Ovary (tissue), 3 donors: ENCODE data around the gene KLHL28.

Experiments used
- EP300 ChIP-seq: sonication (generic); formaldehyde crosslinking; IDR thresholded peaks from one replicate; pipeline ENCODE4 v1.6.1; 2017; ENCODE audit warnings: antibody characterized with exemption
- POLR2A ChIP-seq: fragments of 450-650 bp; IDR thresholded peaks from one replicate; pipeline ENCODE4 v1.6.1; 2017; ENCODE audit warnings: antibody characterized with exemption, mild to moderate bottlenecking, moderate library complexity
- TF ChIP-seq, protein P1 (sequence below), 3 donors: fragments of 450-650 bp in 2 of 3; fragments of 200-600 bp in 1 of 3; IDR thresholded peaks; one replicate each; pipeline versions ENCODE4 v1.5.1 to v1.8.0; 2016 to 2022; ENCODE audit warnings: antibody characterized with exemption in 3 of 3, mild to moderate bottlenecking in 1 of 3
- donor health status: DM: no; HTN: no; CAD: no.

DNA sequence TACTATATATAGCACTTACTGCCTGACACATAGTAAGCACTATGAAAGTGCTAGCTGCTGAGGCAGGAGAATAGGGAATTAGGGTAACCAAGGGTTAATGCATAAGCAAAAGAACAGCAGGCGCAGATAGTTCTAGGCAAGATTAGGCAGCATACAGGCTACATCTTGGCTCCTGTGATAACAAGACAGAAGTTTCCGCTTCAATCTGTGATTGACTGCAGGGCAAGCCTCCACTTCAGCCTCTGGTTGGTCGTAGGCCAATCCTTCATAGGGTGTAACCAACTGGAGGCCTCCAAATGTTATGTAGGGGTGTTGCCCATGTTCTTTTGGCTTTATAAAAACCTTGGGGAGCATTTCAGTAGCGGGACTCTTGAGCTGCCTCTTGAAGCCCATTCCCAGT is 46.9 kb downstream of the KLHL28 start:
- TF ChIP-seq, protein P1, sequence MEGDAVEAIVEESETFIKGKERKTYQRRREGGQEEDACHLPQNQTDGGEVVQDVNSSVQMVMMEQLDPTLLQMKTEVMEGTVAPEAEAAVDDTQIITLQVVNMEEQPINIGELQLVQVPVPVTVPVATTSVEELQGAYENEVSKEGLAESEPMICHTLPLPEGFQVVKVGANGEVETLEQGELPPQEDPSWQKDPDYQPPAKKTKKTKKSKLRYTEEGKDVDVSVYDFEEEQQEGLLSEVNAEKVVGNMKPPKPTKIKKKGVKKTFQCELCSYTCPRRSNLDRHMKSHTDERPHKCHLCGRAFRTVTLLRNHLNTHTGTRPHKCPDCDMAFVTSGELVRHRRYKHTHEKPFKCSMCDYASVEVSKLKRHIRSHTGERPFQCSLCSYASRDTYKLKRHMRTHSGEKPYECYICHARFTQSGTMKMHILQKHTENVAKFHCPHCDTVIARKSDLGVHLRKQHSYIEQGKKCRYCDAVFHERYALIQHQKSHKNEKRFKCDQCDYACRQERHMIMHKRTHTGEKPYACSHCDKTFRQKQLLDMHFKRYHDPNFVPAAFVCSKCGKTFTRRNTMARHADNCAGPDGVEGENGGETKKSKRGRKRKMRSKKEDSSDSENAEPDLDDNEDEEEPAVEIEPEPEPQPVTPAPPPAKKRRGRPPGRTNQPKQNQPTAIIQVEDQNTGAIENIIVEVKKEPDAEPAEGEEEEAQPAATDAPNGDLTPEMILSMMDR (IDR thresholded peaks at IDR 0.05): no peak
- no peak for TF ChIP-seq POLR2A
- no peak for TF ChIP-seq EP300
